Testis (tissue), 3 donors: ENCODE results near the gene KCTD1. TPM values are rescaled to one million over a fixed set of nuclear protein-coding genes. Genes with fewer than 3 reads are reported as not detected.

Source experiments
- DNase-seq: peaks from one replicate; pipeline ENCODE4 v3.0.0-alpha.2; 2019
- H3K27ac ChIP-seq, 2 donors: fragments of 200-600 bp; sonication (generic); one replicate each; pipeline ENCODE4 v1.5.1; 2019
- H3K27me3 ChIP-seq: fragments of 200-600 bp; sonication (generic); one replicate; pipeline ENCODE4 v1.5.1; 2019
- H3K36me3 ChIP-seq: fragments of 200-600 bp; sonication (generic); one replicate; pipeline ENCODE4 v1.5.1; 2017; ENCODE audit warnings: low read depth; ENCODE audit errors: missing control alignments
- H3K4me1 ChIP-seq: fragments of 200-600 bp; sonication (generic); one replicate; pipeline ENCODE4 v1.5.1; 2019
- H3K4me3 ChIP-seq, 2 donors: fragments of 200-600 bp; sonication (generic); one replicate each; pipeline ENCODE4 v1.5.1; 2017 to 2019
- H3K9me3 ChIP-seq: fragments of 200-600 bp; sonication (generic); one replicate; pipeline ENCODE4 v1.5.1; 2017
- CTCF ChIP-seq, 3 experiments: fragments of 450-650 bp in 2 of 3; fragments of 200-600 bp in 1 of 3; sonication (generic) in 1 of 3; IDR thresholded peaks; one replicate each; pipeline ENCODE4 v1.5.1; 2016 to 2019; ENCODE audit warnings: antibody characterized with exemption in 3 of 3, mild to moderate bottlenecking in 2 of 3, moderate library complexity in 1 of 3
- POLR2A ChIP-seq: fragments of 450-650 bp; IDR thresholded peaks from one replicate; pipeline ENCODE4 v1.6.1; 2017; ENCODE audit warnings: antibody characterized with exemption, mild to moderate bottlenecking, moderate library complexity
- WGBS, 2 donors: methylation state at CpG; one replicate each; pipeline ENCODE4 v1.1.5; 2018; 5-methylcytosine and 5-hydroxymethylcytosine counted together
- intact Hi-C: fragments of 100-400 bp; cut with DNase I; formaldehyde crosslinking; loops from one replicate; pipeline ENCODE4 v1.15.1; 2023; ENCODE audit warnings: low total_unique reads
- polyA plus RNA-seq: library from polyadenylated mRNA; stranded (reverse); fragments of 350-450 nt; fragmentation: Illumina TruSeq; extraction: RNeasy Lipid Tissue Mini Kit (QIAGEN cat#74804); gene quantifications from one replicate; pipeline ENCODE4 v1.2.3, GENCODE V29; 2014; ENCODE audit warnings: low read depth, low replicate concordance; ENCODE audit not compliant: insufficient read depth
- total RNA-seq, 2 donors: library from RNA; depleted of rRNA; stranded (reverse); fragments of >200 nt; gene quantifications; one replicate each; pipeline ENCODE4 v1.2.3, GENCODE V29; 2016

The KCTD1 gene
- total and polyA plus RNA-seq, 3 donors from 2014 or later, result 13.1 to 19.9 (median 19.6) TPM

GRCh38 chr18:26540043-26540628, 8.2 kb downstream of the KCTD1 start:
- DNase-seq, result no peak
- Histone ChIP-seq H3K27ac (no peak overlapping the region), H3K4me1 (no peaks in the 10 kb centered on the region), H3K9me3 (no peaks in the 10 kb centered on the region), H3K4me3 (no peak overlapping the region), H3K27me3 (no peaks in the 10 kb centered on the region), H3K36me3 (no peaks in the 10 kb centered on the region)
- intact Hi-C loops, result no loop called here
- WGBS, 2 donors, result 75 to 77% methylated on average over 6 of the region's 6 CpGs
- TF ChIP-seq CTCF (IDR thresholded peaks at IDR 0.05), result no peak
- no peak for TF ChIP-seq POLR2A

GRCh38 chr18:26538524-26538923, 9.8 kb downstream of the KCTD1 start:
- no peaks in the 10 kb centered on the region for H3K9me3 ChIP-seq
- TF ChIP-seq POLR2A (no peak), CTCF (IDR thresholded peaks at IDR 0.05) (no peak)
- H3K4me3 ChIP-seq, result no peak overlapping the region
- no peak for DNase-seq
- 76 to 90% methylated on average over 2 of the region's 2 CpGs for WGBS, 2 donors
- H3K36me3 ChIP-seq, result no peaks in the 10 kb centered on the region
- no peaks in the 10 kb centered on the region for H3K4me1 ChIP-seq
- intact Hi-C loops, result no loop called here
- H3K27ac ChIP-seq, result no peak overlapping the region
- no peaks in the 10 kb centered on the region for H3K27me3 ChIP-seq

GRCh38 chr18:26536664-26537063, 11.7 kb downstream of the KCTD1 start:
- H3K4me1 ChIP-seq, result no peaks in the 10 kb centered on the region
- no peaks in the 10 kb centered on the region for H3K36me3 ChIP-seq
- no peak for TF ChIP-seq CTCF (IDR thresholded peaks at IDR 0.05)
- TF ChIP-seq POLR2A, result no peak
- WGBS, 2 donors, result 84 to 85% methylated on average over 4 of the region's 4 CpGs
- no peaks in the 10 kb centered on the region for H3K9me3 ChIP-seq
- no peak for DNase-seq
- H3K4me3 ChIP-seq, result no peak overlapping the region
- intact Hi-C loops, result no loop called here
- H3K27me3 ChIP-seq, result no peaks in the 10 kb centered on the region
- H3K27ac ChIP-seq, result no peak overlapping the region

GRCh38 chr18:26536032-26536431, 12.3 kb downstream of the KCTD1 start:
- no peaks in the 10 kb centered on the region for H3K9me3 ChIP-seq
- no peaks in the 10 kb centered on the region for H3K36me3 ChIP-seq
- no peak overlapping the region for H3K27ac ChIP-seq
- no peaks in the 10 kb centered on the region for H3K27me3 ChIP-seq
- intact Hi-C loops, result no loop called here
- no peak overlapping the region for H3K4me3 ChIP-seq
- DNase-seq, result no peak
- 85 to 92% methylated on average over 1 of the region's 1 CpG for WGBS, 2 donors
- H3K4me1 ChIP-seq, result no peaks in the 10 kb centered on the region
- TF ChIP-seq CTCF (IDR thresholded peaks at IDR 0.05), result no peak
- no peak for TF ChIP-seq POLR2A

GRCh38 chr18:26535630-26536029, 12.7 kb downstream of the KCTD1 start:
- Histone ChIP-seq H3K27ac (no peak overlapping the region), H3K4me1 (no peaks in the 10 kb centered on the region), H3K9me3 (no peaks in the 10 kb centered on the region), H3K36me3 (no peaks in the 10 kb centered on the region), H3K27me3 (no peaks in the 10 kb centered on the region), H3K4me3 (no peak overlapping the region)
- no peak for TF ChIP-seq CTCF (IDR thresholded peaks at IDR 0.05)
- TF ChIP-seq POLR2A, result no peak
- no peak for DNase-seq
- intact Hi-C loops, result no loop called here
